CMK (cell line): ENCODE data around the gene HNMT.
"Not testable (repeated sequence)": the region's sequence is repeated elsewhere in the genome, so short reads cannot be mapped to it uniquely, and the experiment has no call there.

Experiments used
- DNase-seq: peaks from one replicate; pipeline ENCODE4 v3.0.0-alpha.2; 2010; ENCODE audit warnings: low read depth

Gene HNMT

DNA sequence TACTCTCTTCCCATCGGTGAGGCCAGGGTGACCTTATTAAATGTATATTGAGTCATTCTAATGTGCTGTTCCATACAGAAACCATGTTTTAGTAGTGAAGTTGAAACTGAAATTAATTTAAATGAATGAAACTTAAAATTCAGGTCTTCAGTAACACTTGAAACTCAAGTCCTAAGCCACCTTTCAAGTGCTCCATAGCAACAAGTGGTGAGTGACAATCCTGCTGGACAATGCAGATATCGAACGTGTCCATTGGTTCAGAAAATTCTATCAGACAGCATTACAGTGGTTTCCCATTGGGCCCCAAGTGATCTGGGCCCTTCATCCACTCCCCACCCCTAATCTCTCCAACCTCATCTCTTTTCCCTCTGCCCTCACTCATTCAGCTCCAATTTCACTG, 48.7 kb downstream of the HNMT start:
- no peak for DNase-seq

DNA sequence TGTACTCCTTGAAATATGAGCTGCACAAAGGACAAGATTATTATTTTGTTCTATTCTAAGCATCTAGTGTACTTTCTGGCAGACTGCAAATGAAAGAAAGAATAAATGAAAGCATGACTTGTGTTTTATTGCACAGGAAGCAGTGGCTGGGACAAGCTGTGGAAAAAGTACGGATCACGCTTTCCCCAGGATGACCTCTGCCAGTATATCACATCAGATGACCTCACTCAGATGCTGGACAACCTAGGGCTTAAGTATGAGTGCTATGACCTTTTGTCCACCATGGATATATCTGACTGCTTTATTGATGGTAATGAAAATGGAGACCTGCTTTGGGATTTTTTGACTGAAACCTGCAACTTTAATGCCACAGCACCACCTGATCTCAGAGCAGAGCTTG, 49.4 kb downstream of the HNMT start:
- DNase-seq = no peak

DNA sequence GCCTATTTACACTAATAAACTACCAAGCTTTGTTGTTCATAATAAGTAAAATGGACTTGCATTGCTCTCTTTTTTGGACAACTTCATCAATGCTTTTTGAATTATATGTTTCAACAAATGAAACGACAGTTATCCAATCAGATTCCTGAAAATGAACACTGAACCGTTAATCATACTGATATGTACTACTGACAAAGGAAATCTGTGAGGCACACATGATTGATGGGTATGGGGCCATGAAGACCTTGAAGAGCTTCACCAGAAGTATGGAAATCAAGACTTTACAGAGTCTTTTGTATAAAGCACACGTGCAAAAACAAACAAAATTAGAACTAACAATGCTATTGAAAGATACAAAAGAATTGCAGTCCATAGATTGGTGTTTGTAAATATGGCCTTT, 51.2 kb downstream of the HNMT start:
- no peak for DNase-seq

DNA sequence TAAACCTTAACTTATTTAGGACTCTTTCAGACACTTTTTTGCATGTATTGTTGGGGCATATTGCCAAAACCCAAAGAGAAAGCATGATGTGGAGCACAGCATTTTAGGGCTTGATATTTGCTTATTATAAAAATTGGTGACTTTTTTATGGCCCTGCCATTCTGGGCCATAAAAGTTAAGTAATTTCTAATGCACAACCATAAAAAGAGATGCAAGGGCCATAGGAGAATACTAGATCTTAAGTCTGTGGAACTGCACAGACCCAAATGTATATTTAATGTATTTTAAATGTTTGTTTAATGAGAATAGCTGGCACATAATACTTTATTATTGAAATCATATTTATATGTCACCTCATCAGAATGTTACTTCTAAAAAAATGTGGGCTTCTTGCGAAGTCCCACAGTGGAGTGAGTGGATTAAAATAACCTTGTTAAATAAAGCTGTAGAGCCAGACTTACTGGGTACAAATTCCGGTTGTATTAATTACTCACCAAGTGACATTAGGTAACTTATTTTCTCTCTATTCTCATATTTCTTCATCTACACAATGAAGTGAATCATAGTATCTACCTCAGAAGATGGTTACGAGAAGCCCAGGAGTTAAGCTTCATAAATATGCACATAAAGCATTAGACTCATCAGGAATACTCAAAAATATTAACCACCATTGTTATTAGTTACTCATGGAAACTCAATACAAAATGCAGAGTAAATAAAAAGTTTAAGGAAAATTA, 52.2 kb downstream of the HNMT start:
- no peak for DNase-seq

DNA sequence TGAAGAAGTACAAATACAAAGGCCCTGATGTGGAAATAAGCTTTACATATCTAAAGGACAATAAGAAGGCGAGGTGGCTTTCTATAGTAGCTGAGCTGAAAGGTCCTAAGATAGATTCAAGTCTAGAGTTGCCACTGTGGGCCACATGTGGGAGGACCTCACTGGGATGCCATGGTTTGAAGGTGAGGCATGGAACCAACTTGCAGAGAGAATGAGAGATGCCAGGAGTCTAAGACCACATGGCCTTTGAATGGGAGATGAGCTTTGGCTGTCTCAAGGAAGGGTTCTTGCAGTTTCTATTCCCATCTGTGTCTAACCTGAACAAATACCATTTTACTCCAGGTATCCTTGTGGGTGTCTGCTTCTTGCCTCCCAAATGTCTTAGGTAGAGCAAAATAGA, 53.6 kb downstream of the HNMT start:
- DNase-seq = no peak

DNA sequence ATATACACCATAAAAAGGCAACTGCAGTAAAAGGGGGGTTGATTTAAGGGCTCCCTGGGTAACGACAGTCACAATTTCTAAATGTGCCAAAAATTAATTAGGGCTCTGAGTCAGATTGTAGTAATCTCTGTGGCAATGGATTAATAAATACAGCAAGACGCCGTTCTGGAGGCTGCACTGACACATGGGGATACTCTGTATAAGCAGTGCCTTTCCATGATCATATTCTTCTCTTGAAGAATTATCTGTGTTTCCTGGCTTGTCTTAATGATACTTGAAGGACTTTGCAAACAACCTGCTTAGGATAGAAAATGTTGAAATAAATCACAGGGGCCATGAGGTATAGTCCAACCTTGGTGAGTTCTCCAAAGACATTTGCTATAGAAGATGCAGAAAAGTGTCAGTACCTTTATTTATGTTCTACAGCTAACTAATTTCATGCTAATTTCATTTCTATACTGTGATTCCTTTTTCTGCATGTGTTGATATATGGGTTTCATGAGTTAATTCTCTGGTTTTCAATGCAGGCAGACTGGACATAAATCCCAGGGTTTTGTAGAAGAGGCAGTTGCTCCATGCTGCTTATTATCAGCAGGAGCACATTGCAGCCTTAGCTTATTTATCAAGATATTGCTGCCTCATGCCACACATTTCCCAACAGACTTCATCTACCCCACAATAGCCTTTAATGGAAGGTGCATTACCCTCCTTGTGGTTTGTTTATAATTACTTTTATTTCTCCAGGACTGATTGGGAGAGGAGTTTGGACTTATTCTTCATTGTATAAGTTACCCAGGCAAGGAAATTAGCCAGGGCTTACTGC, 54.8 kb downstream of the HNMT start:
- DNase-seq = no peak

DNA sequence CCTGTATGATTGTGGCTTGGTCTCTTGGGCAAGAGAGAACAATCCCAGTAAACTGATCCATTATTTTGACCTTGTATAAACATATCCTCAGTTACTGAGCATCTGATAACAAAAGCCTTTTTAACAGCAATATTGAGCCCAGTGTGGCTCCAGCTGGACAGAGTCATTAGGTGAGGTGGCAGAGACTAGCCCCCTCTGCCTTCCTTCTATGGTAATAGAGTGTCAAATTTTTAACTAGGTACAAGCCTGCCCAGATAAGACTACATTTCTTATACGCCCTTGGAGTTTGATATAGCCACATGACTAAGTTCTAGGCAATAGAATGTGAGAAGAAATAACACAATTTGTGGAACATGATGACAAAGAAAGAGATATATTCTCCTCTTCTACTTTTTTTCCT, 56.2 kb downstream of the HNMT start:
- no peak for DNase-seq

DNA sequence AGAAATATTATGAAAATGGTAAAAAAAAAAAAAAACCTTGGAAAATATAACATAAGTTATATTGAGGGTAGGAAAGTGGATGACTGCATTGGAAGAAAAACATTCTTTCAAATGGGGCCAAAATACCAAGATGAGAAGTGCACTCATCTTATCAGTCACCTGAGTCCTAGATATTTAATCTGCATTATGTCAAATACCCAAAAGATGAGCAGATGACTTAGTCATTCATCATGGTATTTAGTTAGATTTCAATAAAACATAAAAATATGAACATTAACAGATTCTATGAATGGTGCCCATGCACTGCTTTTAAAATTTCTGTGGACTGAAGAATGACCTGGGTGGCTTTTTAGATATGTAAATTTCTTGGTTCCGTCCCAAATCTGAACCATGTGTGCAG, 56.9 kb downstream of the HNMT start:
- DNase-seq = no peak

DNA sequence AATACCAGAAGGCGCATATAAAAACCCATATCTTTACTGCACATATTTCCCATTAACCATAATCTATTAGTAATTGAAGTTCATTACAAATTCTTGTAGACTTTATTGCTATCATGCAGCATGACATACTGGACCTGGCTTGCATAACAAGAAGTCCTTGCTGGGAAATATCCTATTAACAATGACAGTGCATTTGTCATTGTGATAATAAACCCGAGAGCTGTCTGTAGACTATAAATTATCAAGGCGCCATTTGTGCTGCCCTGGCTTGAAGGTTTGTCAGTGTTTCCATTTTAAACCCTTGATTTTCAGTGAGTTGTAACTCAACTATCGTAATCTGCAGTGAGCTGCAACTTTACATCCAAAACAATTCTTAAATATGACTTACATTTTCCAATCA, 59.0 kb downstream of the HNMT start:
- DNase-seq = no peak

DNA sequence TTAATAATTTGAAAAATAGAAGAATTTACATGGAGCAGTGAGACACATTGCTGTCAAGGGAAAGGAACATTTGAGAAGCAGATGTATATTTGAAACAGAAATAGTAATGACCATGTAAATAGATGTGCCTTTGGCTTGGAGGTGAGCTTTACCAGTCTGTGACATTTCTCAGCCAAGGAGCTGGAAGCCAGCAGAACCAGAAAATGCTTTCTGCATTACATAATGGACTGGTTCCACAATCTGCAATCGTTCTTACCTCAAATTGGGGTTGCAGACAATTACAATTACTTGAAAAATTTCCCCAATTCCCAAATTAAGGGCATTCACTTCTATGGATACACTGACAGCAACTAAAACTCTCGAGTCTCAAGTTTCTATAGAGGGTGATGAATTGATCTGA, 59.7 kb downstream of the HNMT start:
- DNase-seq = no peak

DNA sequence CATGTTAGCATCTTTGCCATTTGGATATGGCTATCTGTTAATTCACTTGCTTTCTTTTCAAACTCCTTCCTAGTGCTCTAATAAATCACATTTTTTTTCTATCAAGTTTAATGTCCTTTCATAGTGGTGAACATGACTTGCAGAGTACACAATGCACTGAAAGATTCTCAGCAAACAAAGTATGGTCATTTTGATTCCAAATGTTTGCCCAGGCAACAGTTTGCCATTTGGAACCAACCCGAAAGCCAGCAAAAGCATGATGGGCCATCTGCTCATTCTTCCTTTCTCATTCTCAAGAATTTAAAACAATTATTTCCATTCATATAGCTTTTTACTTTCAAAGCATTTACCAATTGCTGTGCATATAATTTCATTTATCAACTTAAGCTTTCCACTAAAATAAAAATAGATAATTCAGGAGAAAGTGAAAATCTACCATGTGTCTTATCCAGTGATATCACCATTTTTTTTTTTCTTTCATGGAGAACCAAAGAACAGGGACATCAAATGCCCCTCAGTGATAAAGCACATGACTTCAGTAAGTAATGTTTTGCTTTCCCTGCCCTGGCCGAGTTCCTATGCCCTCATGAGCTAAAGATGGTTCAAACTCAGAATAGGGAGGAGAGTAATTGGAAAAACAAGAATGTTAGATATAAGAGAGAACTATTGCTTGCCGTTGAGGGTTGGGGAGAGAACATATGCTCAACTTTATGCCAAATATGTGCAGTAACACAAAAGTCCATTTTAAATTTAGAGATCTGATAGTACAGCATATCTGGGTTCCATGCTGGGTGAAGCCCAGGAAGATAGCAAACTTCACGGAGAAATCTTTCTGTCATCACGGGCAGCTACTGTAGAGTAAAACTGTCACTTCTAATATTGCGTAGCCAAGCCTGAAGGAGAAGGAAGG, 62.1 kb downstream of the HNMT start:
- no peak for DNase-seq

DNA sequence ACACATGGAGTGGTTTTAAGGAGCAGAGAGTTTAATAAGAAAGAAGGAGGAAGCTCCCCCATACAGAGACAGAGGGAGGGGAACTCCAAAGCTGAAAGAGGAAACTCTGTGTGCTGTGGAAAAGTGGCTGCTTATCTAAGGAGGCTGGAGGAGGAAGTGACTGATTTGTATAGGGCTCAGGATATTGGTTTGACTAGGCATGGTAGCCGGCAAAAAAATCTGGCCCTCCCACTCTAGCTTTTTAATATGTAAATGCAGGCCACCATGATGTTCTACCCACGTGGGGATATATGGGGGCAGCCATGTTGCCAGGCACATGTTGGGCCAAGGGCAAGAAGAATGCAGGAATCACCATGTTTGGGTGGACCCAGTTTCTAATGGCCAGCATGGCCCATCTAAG, 64.3 kb downstream of the HNMT start:
- DNase-seq = peak; percentile 15

DNA sequence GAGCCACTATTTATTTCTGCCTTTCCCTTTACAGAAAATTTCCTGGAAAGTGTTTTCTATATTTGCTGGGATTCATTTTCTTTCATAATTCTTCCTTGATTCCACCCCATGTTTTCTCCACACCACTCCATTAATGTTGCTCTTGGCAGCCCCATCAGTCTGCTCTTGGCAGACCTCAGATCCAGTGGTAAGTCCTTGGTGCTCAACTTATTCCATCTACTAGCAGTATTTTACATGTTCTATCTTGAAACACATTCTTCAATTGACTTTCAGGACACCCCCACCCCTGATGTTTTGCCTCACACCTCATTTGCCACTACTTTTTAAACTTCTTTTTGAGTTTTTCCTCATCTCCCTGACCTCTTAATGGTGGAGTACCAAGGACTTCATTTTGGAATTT, 65.0 kb downstream of the HNMT start:
- no peak for DNase-seq

DNA sequence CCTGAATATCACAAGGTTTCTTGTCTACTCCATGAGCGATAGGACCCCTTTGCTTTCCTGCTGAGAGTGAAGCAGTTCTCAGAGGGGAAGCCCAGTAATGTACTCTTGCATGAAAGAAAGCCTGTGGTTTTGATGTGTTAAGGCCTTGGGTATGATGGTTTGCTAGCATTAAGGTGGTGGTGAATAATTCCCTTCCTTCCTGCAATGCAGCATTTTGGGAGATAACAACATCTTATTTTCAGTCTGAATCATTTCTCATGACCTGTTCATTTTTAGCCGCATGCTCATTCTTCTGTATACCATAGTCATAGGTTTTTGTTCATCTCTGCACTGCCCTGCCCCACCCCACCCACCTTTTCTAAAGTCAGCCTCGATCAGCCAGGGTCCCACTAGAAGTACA, 66.2 kb downstream of the HNMT start:
- no peak for DNase-seq

DNA sequence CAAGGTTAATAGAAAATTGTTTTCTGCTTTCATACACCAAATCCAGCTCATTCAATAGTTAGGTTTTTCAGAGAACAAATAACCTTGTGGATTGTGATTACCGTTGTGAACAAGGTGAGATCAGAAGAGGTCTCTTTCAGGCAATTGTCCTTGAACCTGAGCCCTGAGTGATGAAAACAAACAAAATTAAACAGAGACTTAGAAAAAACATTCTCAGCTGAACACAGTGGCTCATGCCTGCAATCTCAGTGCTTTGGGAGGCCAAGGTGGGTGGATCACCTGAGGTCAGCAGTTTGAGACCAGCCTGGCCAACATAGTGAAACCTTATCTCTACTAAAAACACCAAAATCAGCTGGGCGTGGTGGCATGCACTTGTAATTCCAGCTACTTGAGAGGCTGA, 68.1 kb downstream of the HNMT start:
- no peak for DNase-seq

DNA sequence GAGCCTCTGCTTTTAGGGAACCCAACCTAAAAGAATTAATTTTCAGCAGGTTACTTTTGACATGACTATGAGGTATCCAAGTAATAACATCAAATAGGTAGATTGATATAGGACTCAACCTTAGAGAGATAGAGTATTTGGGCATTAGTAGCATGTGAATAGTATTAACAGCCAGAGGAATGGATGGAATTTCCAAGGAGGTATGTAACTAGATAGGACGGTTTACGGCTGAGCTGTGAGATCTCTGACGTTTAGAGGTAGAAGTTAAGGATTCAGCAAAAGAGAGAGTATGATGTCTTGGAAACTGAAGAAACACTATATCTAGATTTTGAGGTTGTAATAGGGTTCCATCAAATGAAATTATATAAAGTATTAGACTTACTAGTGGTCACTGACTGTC, 70.3 kb downstream of the HNMT start:
- DNase-seq = no peak

DNA sequence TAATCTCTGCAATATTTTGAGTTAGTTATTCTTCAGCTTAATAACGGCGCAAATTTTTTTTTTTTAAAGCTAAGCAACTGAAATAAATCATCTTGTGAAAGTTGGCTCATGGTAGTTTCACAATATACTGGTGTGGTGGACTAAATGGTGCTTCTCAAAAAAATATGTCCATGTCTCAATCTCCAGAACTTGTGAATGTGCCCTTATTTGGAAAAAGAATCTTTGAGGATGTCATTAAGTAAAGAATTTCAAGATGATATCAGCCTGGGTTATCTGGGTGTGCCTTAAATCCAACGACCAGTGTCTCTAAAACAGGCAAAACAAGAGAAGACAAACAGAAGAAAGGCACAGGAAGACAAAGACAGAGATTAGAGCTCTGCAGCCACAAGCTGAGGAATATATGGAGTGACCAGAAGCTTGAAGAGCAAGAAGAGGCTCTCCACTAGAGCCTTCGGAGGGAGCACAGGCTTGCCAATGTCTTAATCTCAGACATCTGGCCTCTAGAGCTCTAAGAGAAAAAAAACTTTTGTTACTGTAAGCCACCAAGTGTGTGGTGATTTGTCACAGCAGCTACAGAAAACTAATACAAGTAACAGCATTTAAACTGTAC, 71.4 kb downstream of the HNMT start:
- DNase-seq = no peak

DNA sequence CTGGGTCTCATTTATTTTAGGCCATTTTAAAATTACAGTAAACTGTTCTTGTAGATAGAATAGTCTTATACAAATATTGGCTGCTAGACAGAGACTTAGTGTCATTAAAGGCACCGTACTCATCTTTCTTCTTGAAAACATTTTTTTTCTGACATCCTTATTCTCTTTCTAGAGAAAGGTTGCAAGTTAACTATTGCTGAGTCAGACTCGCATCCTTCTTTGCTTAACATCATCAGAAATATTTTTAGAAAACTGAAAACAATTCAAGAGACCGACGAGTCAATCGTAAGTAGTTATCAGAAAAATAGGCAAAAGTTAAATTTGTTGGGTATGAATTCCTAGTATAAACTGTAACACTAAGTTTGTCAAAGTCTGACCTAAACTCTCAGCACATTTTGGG, 72.2 kb downstream of the HNMT start:
- DNase-seq = no peak

DNA sequence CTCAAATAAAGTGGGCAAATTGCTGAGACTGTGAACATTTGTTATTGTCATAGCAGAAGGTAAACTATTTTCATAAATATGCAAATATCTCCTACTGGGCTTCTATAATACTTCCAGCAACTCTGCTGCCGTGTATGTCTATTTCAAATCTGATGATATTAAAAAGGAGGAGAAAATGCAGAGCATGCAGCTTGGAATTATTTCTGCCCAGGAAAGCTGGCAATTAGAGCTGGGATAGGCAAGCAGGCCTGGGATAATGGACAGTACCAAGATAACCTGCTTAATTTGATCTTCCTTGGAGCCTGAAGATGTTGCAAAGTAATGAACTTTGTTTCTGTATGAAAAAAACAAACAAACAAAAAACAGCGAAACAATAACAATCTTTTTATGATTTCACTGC, 72.8 kb downstream of the HNMT start:
- DNase-seq = no peak

DNA sequence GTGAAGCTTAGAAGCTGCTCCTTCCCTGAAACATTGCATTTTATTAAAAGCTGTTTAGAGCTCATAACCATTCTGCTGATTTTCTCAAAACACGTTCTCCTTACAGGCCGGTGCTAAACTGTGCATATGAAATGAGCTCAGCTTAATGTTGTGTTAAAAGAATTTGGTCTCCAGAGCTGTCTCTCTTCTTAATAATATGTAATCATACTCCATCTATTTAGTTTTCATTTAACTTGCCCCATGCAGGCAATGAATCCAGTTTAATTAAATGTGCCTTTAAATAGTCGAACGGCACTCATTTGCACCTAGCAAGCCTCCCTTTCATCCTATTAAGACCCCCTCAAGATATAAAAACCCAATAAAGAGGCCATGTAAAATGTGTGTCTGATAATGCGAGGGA, 76.3 kb downstream of the HNMT start:
- no peak for DNase-seq

DNA sequence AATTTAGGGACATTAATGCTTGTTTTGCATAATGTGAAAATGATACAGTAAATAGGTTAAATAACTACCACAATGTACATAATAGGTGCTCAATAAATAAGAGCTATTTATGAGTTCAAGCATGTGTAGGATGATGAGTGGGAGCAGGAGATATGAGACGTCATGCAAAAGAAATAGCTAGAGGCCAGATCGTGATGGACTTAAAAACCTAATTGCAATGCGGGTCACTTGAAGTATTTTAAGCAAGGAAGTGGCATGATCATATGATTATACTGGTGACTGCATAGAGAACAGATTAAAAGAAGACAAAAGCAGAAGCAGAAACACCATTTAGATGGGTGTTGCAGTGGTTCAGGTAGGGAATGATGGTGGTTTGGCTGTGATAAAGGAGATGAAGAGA, 78.0 kb downstream of the HNMT start:
- no peak for DNase-seq

DNA sequence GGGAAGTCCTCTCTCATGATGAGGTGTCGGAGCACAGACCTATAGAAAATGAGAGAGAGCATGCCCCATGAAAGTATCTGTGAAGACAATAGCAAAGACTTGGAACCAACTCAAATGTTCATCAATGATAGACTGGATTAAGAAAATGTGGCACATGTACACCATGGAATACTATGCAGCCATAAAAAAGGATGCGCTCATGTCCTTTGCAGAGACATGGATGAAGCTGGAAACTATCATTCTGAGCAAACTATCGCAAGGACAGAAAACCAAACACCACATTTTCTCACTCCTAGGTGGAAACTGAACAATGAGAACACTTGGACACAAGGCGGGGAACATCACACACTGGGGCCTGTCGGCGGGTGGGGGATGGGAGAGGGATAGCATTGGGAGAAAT, 79.3 kb downstream of the HNMT start:
- DNase-seq = not testable (repeated sequence)
